Stimulated activated naive B cell treated with anti-CD40 and anti-IgM and Interleukin-4, amounts not matched to agents 10 μg/mL and 1 μg/mL and 100 μg/mL, for 72 hours (primary cell): Measurements from ENCODE around the gene ZIC5.

Source experiments
- ATAC-seq, 2 donors: fragments of 150-1000 bp; cut with Tn5 transposase; replicated peaks; 2 replicates each; pipeline ENCODE4 v1.10.0; 2021; ENCODE audit warnings: moderate library complexity in 1 of 2
- DNase-seq: peaks from one replicate; pipeline ENCODE4 v3.0.0; 2021
- H3K27ac Mint-ChIP-seq: one replicate; pipeline ENCODE4 v1.8.0; 2022; ENCODE audit warnings: mild to moderate bottlenecking, mixed read lengths
- H3K27me3 Mint-ChIP-seq, 2 donors: one replicate each; pipeline ENCODE4 v1.8.0; 2022; ENCODE audit warnings: mixed read lengths in 2 of 2
- H3K36me3 Mint-ChIP-seq, 2 donors: one replicate each; pipeline ENCODE4 v1.8.0; 2022; ENCODE audit warnings: mixed read lengths in 2 of 2, mild to moderate bottlenecking in 1 of 2
- H3K4me1 Mint-ChIP-seq, 2 donors: one replicate each; pipeline ENCODE4 v1.8.0; 2022; ENCODE audit warnings: mixed read lengths in 2 of 2, mild to moderate bottlenecking in 1 of 2
- H3K4me3 Mint-ChIP-seq, 2 donors: one replicate each; pipeline ENCODE4 v1.8.0; 2022; ENCODE audit warnings: mild to moderate bottlenecking in 2 of 2, mixed read lengths in 2 of 2, moderate library complexity in 1 of 2
- H3K9me3 Mint-ChIP-seq, 2 donors: one replicate each; pipeline ENCODE4 v1.8.0; 2022; ENCODE audit warnings: mixed read lengths in 2 of 2, mild to moderate bottlenecking in 1 of 2

The ZIC5 gene

DNA sequence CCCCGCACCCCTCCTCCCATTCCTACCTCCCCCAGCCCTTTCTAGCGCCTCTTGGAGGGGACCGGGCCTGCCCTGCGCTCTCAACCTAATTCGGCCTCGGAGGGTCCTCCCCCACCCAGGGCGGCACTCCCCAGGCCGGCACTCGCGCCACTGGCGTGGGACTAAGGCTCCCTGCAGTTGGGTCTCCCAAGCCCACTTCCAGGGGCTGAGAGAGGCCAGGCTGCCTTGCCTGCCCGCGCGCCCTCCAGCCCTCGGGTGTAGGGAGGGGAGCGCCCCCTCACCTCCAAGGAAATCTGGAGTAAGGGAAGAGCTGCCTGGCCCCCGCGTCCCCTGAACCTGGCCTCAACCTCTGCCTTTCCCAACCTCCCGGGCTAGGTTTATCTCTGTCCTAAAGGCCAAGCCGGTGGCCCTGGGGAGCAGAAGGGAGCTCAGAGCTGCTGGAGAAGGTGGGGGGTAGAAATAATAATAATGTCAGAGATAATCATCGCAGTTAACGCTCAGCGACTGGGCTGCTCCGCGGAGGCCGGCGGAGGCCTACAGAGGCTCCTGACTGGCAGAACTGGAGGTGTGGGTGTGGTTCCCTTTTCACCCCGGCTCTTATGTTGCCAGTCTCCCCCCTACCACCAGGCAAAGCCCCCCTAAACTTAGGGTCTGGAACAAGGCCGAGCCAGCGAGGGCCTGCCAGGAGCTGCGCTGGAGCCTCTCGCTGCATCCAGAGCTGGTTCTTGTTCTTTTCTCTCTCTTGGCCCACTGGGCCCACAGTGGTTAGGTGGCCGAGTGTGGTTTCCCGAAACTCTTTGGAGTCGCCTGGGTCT is 19.7 kb upstream of the ZIC5 start:
- Mint-ChIP-seq H3K36me3 (peaks cover 7% of the 10 kb centered on the region in 2 donors), H3K27ac (no peak overlapping the region), H3K27me3 (peaks cover 82 to 97% of the 10 kb centered on the region in 2 donors), H3K4me3 (peak overlapping the region in 1 of 2 donors; percentile 66), H3K9me3 (peaks cover 4 to 5% of the 10 kb centered on the region in 2 donors), H3K4me1 (peaks cover 8 to 21% of the 10 kb centered on the region in 2 donors)
- no peak for ATAC-seq
- no peak for DNase-seq

DNA sequence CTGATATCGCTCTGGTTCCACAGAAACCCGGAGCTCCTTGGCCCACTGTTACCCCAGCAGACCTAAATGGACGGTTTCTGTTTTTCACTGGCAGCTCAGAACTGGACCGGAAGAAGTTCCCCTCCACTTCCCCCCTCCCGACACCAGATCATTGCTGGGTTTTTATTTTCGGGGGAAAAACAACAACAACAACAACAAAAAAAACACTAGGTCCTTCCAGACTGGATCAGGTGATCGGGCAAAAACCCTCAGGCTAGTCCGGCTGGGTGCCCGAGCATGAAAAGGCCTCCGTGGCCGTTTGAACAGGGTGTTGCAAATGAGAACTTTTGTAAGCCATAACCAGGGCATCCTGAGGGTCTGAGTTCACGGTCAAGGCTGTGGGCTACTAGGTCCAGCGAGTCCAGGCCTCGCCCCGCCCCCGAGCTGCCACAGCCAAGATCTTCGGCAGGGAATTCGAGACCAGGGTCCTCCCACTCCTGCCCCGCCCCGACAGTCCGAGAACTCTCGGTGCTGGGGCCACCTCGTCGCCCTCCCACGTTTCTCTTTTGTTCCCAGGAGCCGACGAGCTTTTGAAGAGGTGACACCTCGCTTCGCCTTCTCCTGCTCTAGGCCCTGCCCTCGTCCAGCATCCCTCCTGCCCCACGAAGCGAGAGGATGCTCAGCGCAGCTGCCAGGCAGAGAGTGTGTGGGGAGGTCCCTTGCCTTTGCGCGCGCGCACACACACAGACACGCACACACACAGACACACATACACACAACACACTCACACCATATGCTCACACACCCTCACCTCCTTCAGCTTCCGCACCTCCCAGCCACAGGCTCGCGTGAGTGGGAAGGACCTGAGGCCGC is 18.8 kb upstream of the ZIC5 start:
- peaks cover 79 to 95% of the 10 kb centered on the region in 2 donors for H3K27me3 Mint-ChIP-seq
- peak overlapping the region; percentile 47 for H3K27ac Mint-ChIP-seq
- peaks cover 10 to 20% of the 10 kb centered on the region in 2 donors for H3K4me1 Mint-ChIP-seq
- peaks cover 9 to 11% of the 10 kb centered on the region in 2 donors for H3K36me3 Mint-ChIP-seq
- peaks cover 8 to 9% of the 10 kb centered on the region in 2 donors for H3K9me3 Mint-ChIP-seq
- H3K4me3 Mint-ChIP-seq: peak overlapping the region in 1 of 2 donors; percentile 25
- ATAC-seq (no peak), DNase-seq (no peak)

DNA sequence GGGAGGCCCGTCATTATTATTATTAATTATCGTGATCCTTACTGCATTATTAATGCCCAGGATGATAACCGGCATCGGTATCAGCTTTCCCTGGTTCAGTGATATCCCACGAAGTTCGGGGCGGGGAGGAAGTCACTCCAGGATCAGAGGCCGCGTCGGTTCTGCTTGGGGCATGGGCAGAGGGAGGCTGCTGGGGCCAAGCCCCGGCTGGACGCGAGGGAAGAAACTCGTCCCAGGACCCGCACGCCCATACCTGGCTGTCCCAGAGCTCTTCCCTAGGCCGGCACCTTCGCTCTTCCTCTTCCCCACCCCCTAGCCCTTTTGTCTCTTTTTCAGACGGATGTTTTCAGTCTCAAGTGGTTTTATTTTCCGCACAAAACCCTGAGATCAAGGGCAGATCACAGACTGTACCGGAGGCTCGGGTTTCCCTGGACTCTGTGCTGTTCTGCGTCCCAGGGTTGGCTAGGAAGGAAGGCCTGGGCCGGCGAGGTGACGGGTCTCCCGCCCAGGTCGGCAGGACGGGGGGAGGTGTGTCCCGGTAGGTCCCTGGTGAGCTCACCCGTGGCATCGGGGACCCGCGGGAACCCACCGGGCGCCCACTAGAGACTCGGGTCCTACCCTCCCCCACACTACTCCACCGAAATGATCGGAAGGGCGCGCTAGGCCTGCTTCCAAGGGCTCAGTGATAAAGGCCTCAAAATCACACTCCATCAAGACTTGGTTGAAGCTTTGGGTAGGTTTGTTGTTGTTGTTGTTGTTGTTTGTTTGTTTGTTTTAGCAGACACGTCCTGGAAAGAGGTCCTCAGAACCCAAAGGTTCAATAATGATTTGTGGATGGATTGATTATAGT is 17.9 kb upstream of the ZIC5 start:
- Mint-ChIP-seq H3K4me1 (peaks cover 10 to 20% of the 10 kb centered on the region in 2 donors), H3K27me3 (peaks cover 74 to 89% of the 10 kb centered on the region in 2 donors), H3K9me3 (peaks cover 4 to 8% of the 10 kb centered on the region in 2 donors), H3K4me3 (no peak overlapping the region), H3K36me3 (peaks cover 10 to 11% of the 10 kb centered on the region in 2 donors), H3K27ac (peak overlapping the region; percentile 81)
- DNase-seq (no peak), ATAC-seq (no peak)

DNA sequence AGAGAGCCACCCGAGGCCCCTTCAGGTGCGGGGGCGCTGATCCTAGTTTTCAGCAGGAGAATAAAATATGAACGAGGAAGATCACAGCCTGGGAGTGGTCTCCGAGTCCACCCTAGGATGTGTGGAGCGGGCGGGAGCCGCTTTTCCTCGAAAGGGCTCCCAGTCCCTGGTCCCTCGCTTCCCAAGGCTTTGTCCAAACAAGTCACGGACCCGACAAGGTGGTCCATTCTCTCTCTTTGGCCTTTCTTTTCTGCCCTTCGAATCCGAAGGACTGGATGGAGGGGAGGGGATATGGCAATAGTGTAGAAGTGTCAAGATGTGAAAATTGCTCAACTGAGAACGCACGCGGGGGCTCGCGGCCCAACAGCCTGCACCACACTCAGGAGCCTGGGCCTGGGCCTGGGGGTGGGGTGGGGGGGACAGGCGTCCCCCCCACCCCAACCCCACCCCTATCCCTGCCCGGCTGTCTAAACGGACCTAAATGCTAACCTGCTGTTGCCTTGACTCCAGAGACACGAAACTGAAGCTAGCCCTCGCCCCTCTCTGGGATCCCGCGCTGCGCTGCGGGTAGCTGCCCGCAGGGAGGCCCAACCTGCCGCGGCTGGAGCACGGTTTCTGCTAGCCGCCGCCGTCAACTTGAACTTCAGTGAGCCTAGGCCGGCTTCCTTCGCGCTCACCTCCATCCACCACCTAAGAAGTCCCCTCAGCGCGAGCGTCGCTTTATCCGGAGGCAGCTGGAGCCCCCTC is 17.1 kb upstream of the ZIC5 start:
- peak overlapping the region in 1 of 2 donors; percentile 62 for H3K4me3 Mint-ChIP-seq
- H3K27me3 Mint-ChIP-seq: peaks cover 72 to 90% of the 10 kb centered on the region in 2 donors
- peaks cover 4 to 8% of the 10 kb centered on the region in 2 donors for H3K9me3 Mint-ChIP-seq
- H3K4me1 Mint-ChIP-seq: peaks cover 10 to 20% of the 10 kb centered on the region in 2 donors
- peaks cover 11 to 14% of the 10 kb centered on the region in 2 donors for H3K36me3 Mint-ChIP-seq
- peak overlapping the region; percentile 81 for H3K27ac Mint-ChIP-seq
- no peak for DNase-seq
- no peak for ATAC-seq

DNA sequence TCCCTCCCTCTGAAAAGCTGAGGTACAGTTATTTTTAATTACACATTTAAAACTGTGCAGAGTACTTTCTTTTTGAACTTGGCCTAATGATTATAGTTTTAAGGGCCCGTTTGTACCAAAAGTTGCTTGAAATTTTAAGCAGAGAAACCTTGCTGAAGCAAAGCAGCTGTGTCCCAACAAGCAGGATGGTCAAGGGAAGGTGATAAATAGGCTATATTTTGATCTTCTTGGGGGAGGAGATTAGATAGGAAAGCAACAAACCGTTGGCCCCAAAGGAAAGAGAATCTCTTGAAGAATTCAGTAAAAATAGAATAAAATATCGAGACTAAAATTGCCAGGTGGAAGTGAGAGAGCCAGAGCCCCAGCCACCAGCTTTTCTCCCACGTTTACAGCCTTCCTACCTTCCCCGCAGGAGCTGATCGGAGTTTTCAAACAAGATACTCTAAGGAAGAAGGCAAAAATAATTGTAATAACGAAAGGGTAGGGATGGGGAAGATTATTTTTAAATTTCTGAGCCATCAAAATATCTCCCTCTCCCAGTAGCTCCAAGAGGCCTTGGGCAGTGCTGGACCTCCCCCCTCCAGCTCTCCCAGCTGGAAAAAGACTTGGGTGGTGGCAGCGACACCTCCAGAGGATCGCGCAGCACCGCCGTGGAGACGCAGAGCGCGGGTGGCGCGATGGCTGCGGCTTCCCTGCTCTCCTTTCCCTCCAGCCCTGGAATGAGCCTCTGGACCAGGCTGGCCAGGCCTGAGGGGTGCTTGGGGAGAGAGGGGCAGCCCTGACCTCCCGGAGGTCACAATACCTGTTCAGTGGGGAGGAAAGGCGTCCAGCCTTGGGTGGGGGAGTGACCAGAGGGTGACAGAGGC is 15.8 kb upstream of the ZIC5 start:
- ATAC-seq: no peak
- H3K36me3 Mint-ChIP-seq: peaks cover 11 to 14% of the 10 kb centered on the region in 2 donors
- peaks cover 4 to 8% of the 10 kb centered on the region in 2 donors for H3K9me3 Mint-ChIP-seq
- H3K4me3 Mint-ChIP-seq: no peak overlapping the region
- peaks cover 67 to 90% of the 10 kb centered on the region in 2 donors for H3K27me3 Mint-ChIP-seq
- DNase-seq: no peak
- H3K4me1 Mint-ChIP-seq: peaks cover 10 to 20% of the 10 kb centered on the region in 2 donors
- peak overlapping the region; percentile 42 for H3K27ac Mint-ChIP-seq

DNA sequence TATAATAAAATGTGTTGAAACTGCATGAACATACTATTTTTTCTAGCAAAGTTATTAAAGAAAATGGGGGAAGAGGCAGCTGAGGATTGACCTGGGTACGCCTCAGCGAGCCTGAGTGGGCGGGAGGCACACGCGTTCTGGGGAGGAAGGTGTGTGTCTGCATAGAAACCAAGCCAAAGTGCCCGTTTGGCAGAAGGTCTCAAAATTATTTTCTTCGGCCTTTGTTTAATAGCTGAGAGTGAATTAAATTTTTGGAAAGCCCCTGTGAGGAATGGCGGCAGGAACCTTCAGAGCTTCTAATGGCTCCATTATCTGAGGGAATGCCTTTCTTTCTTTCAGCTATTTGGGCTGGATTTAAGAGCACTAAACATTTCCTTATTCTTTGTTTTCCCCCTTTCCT is 15.2 kb upstream of the ZIC5 start:
- Mint-ChIP-seq H3K27me3 (peaks cover 61 to 84% of the 10 kb centered on the region in 2 donors), H3K9me3 (peaks cover 4 to 7% of the 10 kb centered on the region in 2 donors)

DNA sequence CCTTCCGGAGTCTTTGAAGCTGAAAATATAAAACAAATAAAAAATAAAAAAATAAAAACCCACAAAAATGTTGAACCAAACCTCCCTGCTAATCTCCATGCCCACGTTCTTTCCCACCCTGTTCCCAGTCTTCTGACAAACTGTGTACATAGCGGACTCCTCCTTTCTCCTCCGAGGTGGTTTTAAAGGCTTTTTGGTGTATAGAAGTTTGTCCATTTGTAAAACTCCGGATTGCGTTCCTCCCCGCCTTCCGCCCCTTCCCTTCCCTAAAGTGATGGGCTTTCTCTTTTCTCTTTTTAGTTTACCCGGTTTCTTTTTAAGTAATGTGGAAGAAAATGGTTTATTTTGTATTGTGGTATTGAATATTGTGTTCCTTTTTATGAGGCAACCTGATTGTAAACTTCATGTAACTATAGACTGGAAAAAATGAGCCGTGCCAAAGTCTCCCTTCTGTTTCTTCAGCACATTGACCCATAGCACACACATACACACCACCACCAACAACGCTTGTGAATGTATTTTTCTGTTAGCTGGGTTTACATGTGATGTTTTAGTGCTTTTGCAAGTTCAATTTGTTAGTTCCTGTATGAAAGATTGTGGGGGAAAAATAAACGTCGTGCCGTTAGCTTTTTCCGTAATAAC is 14.4 kb upstream of the ZIC5 start:
- ATAC-seq: no peak
- peaks cover 7 to 13% of the 10 kb centered on the region in 2 donors for H3K4me1 Mint-ChIP-seq
- no peak for DNase-seq
- H3K4me3 Mint-ChIP-seq: peak overlapping the region in 1 of 2 donors; percentile 66
- peaks cover 55 to 77% of the 10 kb centered on the region in 2 donors for H3K27me3 Mint-ChIP-seq
- peak overlapping the region; percentile 95 for H3K27ac Mint-ChIP-seq
- peaks cover 8 to 11% of the 10 kb centered on the region in 2 donors for H3K36me3 Mint-ChIP-seq
- peaks cover 4 to 7% of the 10 kb centered on the region in 2 donors for H3K9me3 Mint-ChIP-seq

More for the DNA sequence above, 15.2 kb upstream of the ZIC5 start:
- ATAC-seq (no peak), DNase-seq (no peak)
- H3K27ac Mint-ChIP-seq: no peak overlapping the region
- peaks cover 9 to 17% of the 10 kb centered on the region in 2 donors for H3K4me1 Mint-ChIP-seq
- no peak overlapping the region for H3K4me3 Mint-ChIP-seq
- peaks cover 8 to 14% of the 10 kb centered on the region in 2 donors for H3K36me3 Mint-ChIP-seq

DNA sequence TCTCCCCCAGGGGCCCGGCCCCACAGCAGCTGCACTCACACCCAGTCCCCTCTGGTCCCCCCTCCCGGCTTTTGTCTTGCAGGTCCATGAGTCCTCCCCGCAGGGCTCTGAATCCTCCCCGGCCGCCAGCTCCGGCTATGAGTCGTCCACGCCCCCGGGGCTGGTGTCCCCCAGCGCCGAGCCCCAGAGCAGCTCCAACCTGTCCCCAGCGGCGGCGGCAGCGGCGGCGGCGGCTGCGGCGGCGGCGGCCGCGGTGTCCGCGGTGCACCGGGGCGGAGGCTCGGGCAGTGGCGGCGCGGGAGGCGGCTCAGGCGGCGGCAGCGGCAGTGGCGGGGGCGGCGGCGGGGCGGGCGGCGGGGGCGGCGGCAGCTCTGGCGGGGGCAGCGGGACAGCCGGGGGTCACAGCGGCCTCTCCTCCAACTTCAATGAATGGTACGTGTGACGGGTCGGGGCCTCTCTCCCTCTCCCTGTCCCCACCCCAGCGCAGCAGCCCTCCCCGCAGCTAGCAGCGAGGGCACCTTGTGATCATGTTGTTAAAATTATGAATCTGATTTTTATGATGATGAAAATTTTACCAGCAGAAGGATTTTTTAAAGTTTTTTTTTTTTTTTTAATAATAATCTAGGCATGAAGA is 13.8 kb upstream of the ZIC5 start:
- ATAC-seq (no peak), DNase-seq (no peak)
- Mint-ChIP-seq H3K27me3 (peaks cover 49 to 70% of the 10 kb centered on the region in 2 donors), H3K27ac (no peak overlapping the region), H3K4me3 (no peak overlapping the region), H3K9me3 (peaks cover 4 to 7% of the 10 kb centered on the region in 2 donors), H3K4me1 (peaks cover 8 to 13% of the 10 kb centered on the region in 2 donors), H3K36me3 (peaks cover 8 to 11% of the 10 kb centered on the region in 2 donors)

DNA sequence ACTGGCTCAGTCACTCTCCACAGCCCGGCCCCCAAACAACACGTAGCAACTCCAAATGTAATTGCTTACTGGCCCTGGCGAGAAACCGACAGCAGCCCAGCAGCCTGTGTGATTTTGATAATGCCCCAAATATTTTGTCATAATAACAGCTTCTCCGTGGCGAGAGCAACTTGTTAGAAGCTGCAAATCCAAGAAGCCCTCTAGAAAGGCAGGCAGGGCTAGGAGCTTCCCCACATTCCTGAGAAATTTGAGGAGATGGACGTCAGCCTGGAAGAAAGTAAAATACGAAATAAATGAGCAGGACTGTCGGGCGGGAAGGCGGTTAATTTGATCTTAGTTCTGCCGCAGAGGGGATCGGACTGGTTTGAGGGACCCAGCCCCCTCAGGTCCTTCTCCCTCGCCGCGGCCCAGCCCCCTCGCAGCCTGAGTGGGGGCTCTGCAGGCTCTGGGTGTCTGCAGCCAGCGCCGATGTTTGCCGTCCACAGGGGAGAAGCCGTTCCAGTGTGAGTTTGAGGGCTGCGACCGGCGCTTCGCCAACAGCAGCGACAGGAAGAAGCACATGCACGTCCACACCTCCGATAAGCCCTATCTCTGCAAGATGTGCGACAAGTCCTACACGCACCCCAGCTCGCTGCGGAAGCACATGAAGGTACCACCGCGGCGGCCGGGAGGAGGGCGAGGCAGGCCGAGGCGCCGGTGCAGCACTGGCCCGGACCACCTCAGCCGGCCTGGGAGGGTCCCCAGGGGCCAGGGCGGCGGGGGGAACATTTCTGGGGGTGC is 13.1 kb upstream of the ZIC5 start:
- H3K36me3 Mint-ChIP-seq: peaks cover 8 to 11% of the 10 kb centered on the region in 2 donors
- DNase-seq: no peak
- peaks cover 4 to 7% of the 10 kb centered on the region in 2 donors for H3K9me3 Mint-ChIP-seq
- no peak overlapping the region for H3K4me3 Mint-ChIP-seq
- peak overlapping the region; percentile 90 for H3K27ac Mint-ChIP-seq
- no peak for ATAC-seq
- peaks cover 42 to 66% of the 10 kb centered on the region in 2 donors for H3K27me3 Mint-ChIP-seq
- H3K4me1 Mint-ChIP-seq: peaks cover 8 to 13% of the 10 kb centered on the region in 2 donors

DNA sequence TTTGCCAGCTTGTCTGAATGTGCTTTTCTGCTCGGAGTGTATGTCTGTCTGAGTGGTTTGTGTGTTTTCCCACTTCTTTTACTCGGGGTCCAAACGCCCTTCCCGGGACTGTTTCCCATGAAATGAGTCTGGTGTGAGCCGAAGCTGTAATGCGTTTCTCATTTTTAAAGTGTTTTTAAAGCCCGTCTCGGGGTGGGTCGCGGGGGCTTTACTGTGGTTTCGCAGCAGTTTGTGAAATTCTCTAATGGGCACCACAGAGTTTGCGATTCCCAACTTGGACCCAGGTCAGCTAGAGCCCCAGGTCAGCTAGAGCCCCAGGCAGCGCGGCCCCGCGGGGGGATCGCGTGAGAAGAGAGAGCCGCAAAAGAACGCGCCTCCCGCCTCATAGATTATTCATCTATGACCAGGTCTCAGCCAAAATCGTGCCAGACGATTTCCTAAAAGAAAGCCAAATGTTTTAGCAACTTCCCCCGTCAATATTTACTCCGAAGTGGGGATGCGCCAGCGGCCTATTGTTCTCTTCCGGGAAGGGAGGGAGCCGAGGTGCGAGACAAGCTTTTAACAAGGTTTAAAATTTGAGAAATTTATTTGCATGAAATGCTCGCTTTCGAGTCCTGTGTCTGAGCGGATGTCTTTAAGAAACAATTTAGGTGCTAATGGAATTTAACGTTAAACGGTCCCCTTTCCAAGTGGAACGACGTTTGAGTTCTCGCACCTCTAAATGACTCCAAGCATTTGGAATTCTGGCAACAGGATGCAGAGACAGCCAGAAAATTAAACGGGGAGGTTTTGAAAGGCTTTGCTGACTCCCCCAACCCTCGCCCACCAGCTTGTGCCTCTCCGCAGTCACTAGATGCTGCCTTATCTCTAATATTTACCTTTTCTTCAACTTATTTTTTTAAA is 12.2 kb upstream of the ZIC5 start:
- Mint-ChIP-seq H3K27ac (peak overlapping the region; percentile 90), H3K4me1 (peaks cover 6 to 8% of the 10 kb centered on the region in 2 donors), H3K9me3 (peaks cover 4 to 5% of the 10 kb centered on the region in 2 donors), H3K36me3 (peaks cover 6 to 11% of the 10 kb centered on the region in 2 donors), H3K27me3 (peaks cover 37 to 63% of the 10 kb centered on the region in 2 donors), H3K4me3 (peak overlapping the region in 1 of 2 donors; percentile 32)
- no peak for DNase-seq
- ATAC-seq: no peak
